HG02852 (cell line): ENCODE data around the gene USP15.
"Not testable (repeated sequence)": the region's sequence is repeated elsewhere in the genome, so short reads cannot be mapped to it uniquely, and the experiment has no call there.

ENCODE experiments used
- ATAC-seq: cut with Tn5 transposase; IDR thresholded peaks from one replicate; pipeline ENCODE4 v1.9.1; 2021; ENCODE audit warnings: mild to moderate bottlenecking, moderate library complexity; ENCODE audit not compliant: unreplicated experiment

Gene USP15

GRCh38 chr12:62436164-62436503, 175.9 kb downstream of the USP15 start:
- ATAC-seq: peak; percentile 38

DNA sequence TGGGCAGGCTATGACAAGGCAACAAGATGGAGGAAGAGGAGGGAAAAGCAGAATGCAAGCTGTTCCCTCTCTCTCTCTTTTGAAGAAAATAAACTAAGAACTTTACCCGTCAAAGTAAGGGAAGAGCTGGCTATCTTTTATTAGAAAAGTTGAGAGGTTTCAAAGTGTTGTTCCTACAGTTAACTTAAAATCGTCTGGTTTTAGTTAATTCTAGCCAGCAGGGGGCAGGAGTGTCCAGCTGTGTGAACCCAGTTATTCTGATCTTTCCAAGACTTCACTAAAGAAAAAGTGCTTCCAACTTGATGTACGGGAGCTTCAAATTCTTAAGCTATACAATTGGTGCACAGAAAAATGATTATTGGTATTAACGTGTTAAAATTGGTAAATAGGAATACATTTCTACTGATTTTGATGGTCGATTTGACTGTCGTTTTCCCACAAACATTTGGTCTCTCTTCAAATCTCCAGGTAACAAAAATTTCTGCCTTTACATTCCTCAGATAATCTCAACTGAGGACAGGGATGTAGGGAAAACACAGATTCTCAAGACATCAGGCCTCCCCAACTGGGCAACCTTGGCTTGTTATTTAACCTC, 178.0 kb downstream of the USP15 start:
- ATAC-seq: no peak

- no peak for ATAC-seq
Measured at GRCh38 chr12:62446754-62447452, 186.7 kb downstream of the USP15 start.

DNA sequence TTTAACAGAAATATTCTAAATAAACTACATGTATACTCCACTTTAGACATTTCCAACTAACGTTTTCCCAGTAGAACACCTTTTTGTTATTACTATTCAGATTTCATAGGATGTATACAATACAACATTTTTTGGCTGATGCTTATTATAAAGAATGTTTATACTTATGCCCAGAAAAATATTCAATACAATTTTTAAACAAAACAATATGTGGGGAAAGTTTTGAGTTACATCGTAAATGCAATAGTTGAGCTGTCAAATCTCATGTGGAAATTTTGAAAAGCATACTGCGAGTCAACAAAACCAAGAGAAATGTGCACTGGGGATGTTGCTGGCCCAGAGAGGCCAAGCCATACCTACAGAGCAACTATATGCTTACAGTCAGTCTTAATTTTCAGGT, 188.2 kb downstream of the USP15 start:
- no peak for ATAC-seq

- not testable (repeated sequence) for ATAC-seq
Measured at GRCh38 chr12:62455429-62455828, 195.2 kb downstream of the USP15 start.

- ATAC-seq: no peak
Measured at GRCh38 chr12:62458626-62459025, 198.4 kb downstream of the USP15 start.

GRCh38 chr12:62459976-62460375, 199.8 kb downstream of the USP15 start:
- no peak for ATAC-seq

- ATAC-seq: not testable (repeated sequence)
Measured at GRCh38 chr12:62461171-62461837, 201.1 kb downstream of the USP15 start.

- not testable (repeated sequence) for ATAC-seq
Measured at GRCh38 chr12:62463252-62463651, 203.0 kb downstream of the USP15 start.
